Vagina (tissue), 2 donors: Measurements from ENCODE around the gene MAML3. TPM values are rescaled to one million over a fixed set of nuclear protein-coding genes. Genes with fewer than 3 reads are reported as not detected.

Experiments
- DNase-seq, 2 donors: peaks; one replicate each; pipeline ENCODE4 v3.0.0-alpha.2; 2017; ENCODE audit errors: extremely low spot score in 2 of 2
- H3K27ac ChIP-seq: fragments of 200-600 bp; sonication (generic); one replicate; pipeline ENCODE4 v1.5.1; 2019
- H3K27me3 ChIP-seq: fragments of 200-600 bp; sonication (generic); one replicate; pipeline ENCODE4 v1.5.1; 2019
- H3K36me3 ChIP-seq, 2 donors: fragments of 200-600 bp; sonication (generic); one replicate each; pipeline ENCODE4 v1.5.1; 2017 to 2019
- H3K4me1 ChIP-seq: fragments of 200-600 bp; sonication (generic); one replicate; pipeline ENCODE4 v1.5.1; 2019
- H3K4me3 ChIP-seq, 2 donors: fragments of 200-600 bp; sonication (generic); 1 replicate in 1 of 2; 2 replicates in 1 of 2; pipeline ENCODE4 v1.5.1; 2016 to 2019
- H3K9me3 ChIP-seq: fragments of 200-600 bp; sonication (generic); one replicate; pipeline ENCODE4 v1.5.1; 2019
- POLR2A ChIP-seq, 2 donors: fragments of 450-650 bp; IDR thresholded peaks; one replicate each; pipeline ENCODE4 v1.6.1; 2017; ENCODE audit warnings: antibody characterized with exemption in 2 of 2, mild to moderate bottlenecking in 2 of 2, moderate library complexity in 2 of 2
- POLR2AphosphoS5 ChIP-seq, 2 donors: sonication (generic); formaldehyde crosslinking; IDR thresholded peaks; one replicate each; pipeline ENCODE4 v1.9.0; 2017; ENCODE audit warnings: antibody characterized with exemption in 2 of 2, mild to moderate bottlenecking in 2 of 2, low read depth in 1 of 2; ENCODE audit not compliant: insufficient read depth in 1 of 2
- intact Hi-C: fragments of 100-400 bp; cut with DNase I; formaldehyde crosslinking; loops from one replicate; pipeline ENCODE4 v1.15.1; 2023
- total RNA-seq: library from RNA; depleted of rRNA; stranded (reverse); fragments of >200 nt; gene quantifications from one replicate; pipeline ENCODE4 v1.2.3, GENCODE V29; 2016
- TF ChIP-seq, protein P1 (sequence below), 3 experiments: fragments of 450-650 bp in 2 of 3; fragments of 200-600 bp in 1 of 3; sonication (generic) in 1 of 3; IDR thresholded peaks; one replicate each; pipeline ENCODE4 v1.5.1; 2017 to 2019; ENCODE audit warnings: antibody characterized with exemption in 3 of 3, mild to moderate bottlenecking in 2 of 3, moderate library complexity in 2 of 3

Gene MAML3
- total RNA-seq, 1 donor from 2014 or later, result 16.2 TPM

DNA sequence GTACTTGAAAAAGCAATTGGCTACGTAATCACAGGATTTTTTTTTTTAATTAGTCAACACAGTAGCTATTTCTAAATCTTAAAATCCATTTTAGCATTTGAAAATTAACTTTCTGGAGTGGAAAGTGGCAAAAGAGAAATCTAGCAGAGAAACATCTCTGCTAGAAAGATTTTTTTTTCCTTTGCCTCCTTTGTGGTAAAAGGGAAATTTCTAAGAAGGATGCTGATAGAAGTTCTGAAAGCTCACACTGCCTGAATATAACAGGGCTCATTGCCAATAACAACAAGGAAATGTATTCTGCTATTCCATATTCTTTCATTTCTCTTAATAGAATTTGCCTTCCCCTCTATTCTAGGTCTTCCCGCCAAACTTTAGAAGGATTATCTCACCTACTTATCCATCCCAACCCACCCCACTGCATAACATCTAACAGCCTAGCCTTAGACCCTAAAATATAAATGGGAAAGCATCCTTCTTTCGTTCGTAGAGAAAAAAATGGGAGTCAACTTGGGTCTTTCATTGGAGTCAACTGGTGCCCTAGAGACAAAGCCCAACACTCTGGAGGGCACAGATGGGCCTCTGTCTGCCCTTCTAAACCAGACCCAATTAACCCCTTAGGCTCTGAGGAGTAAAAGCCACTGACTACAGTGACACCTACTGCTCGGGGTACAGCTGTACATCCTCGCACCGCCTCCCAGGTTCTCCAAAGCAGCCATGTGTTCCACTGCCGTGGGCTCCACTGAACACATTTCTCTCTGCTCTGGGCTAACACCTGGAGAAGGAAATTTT is 103.9 kb downstream of the MAML3 start:
- Histone ChIP-seq H3K27me3 (no peaks in the 10 kb centered on the region), H3K9me3 (no peaks in the 10 kb centered on the region), H3K27ac (peak overlapping the region; percentile 67), H3K4me1 (peaks cover 29% of the 10 kb centered on the region), H3K36me3 (no peaks in the 10 kb centered on the region), H3K4me3 (peak overlapping the region; percentile 33 to 48)
- TF ChIP-seq, protein P1, sequence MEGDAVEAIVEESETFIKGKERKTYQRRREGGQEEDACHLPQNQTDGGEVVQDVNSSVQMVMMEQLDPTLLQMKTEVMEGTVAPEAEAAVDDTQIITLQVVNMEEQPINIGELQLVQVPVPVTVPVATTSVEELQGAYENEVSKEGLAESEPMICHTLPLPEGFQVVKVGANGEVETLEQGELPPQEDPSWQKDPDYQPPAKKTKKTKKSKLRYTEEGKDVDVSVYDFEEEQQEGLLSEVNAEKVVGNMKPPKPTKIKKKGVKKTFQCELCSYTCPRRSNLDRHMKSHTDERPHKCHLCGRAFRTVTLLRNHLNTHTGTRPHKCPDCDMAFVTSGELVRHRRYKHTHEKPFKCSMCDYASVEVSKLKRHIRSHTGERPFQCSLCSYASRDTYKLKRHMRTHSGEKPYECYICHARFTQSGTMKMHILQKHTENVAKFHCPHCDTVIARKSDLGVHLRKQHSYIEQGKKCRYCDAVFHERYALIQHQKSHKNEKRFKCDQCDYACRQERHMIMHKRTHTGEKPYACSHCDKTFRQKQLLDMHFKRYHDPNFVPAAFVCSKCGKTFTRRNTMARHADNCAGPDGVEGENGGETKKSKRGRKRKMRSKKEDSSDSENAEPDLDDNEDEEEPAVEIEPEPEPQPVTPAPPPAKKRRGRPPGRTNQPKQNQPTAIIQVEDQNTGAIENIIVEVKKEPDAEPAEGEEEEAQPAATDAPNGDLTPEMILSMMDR (IDR thresholded peaks at IDR 0.05), result no peak
- TF ChIP-seq POLR2A (IDR thresholded peaks at IDR 0.05), result no peak
- DNase-seq, result no peak
- intact Hi-C loops, result loop anchor here (2.0 to 10.0 kb wide), 2 partner anchors 105 to 203 kb away; partner anchors contain the start of gene MAML3

DNA sequence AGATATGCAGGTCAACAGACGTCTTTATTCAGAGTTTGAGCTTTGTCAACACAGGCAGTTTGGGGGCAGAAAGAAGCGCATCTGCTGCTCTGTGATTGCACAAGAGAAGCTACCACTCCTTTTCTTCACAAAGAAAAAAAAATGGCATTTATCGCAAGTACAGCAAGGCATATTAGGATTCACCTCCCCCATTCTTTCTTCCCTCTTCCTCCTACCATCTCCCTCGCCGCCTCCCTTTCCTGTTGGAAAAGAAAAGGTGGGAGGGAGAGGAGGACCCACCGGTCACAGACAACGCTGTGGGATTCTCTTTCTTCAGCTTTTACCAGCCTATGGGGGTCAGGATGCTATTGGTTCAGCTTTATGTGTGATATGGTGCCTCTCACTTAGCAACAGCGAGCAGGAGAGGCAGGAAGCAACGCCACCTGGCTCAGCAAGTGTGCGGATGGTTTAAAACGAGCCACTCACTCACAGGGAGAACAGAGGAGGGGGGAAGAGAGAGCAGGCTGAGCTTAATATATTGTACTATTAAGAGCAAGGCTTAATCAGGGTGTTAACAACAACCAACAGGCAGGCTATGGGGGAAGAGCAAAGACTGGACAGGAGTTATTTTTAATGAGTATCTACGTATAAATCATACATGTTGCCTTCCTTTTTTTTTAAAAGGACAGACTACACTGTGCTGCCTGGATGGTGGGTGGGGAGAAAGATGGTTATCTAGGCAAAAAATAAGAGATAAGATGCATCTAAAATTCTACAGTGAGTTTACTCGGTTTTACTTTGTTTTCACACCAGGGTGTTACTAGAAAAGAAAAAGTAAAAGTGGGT is 104.7 kb downstream of the MAML3 start:
- H3K4me3 ChIP-seq, result peak overlapping the region; percentile 33 to 48
- TF ChIP-seq, protein P1 (IDR thresholded peaks at IDR 0.05), result peak in 1 of 3 experiments; percentile 24
- no peak for TF ChIP-seq POLR2A (IDR thresholded peaks at IDR 0.05)
- peak in 1 of 2 donors; percentile 31 for TF ChIP-seq POLR2AphosphoS5 (IDR thresholded peaks at IDR 0.05; ENCODE audit: insufficient read depth in 1 of 2, low read depth in 1 of 2)
- no peak for DNase-seq
- peak overlapping the region; percentile 67 for H3K27ac ChIP-seq
- H3K36me3 ChIP-seq, result no peaks in the 10 kb centered on the region
- no peaks in the 10 kb centered on the region for H3K9me3 ChIP-seq
- H3K27me3 ChIP-seq, result no peaks in the 10 kb centered on the region
- intact Hi-C loops, result loop anchor here (10.0 kb wide), 1 partner anchor 106 kb away; the partner anchor contains the start of gene MAML3
- H3K4me1 ChIP-seq, result peaks cover 36% of the 10 kb centered on the region

DNA sequence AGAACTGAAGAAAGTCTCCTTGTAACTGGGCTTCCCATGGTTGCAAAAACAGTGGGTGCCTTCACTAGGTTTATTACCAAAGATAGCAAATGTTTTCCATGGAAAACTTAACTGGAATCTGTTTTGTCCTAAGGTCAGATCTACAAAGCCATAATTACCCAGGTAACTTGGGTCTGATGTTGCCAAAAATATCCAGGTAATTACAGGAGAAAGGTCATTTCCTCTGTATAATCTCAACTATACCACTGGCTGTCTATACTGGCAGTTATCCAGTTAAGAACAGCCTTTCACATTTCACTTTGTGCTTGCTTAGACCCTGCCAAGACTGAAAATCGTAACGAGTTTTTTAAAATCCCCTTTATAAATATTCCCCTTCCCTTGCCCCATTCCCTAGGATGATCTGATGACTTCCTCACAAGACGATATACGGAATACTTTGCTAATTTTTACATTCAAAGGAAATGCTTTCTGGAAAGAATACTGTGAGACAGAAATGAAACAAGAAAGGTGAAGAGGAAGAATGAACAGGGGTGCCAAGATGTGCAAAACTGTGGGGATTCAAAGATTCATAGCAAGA is 105.5 kb downstream of the MAML3 start:
- Histone ChIP-seq H3K9me3 (no peaks in the 10 kb centered on the region), H3K4me1 (peaks cover 39% of the 10 kb centered on the region), H3K27ac (peak overlapping the region; percentile 67), H3K36me3 (no peaks in the 10 kb centered on the region), H3K27me3 (no peaks in the 10 kb centered on the region), H3K4me3 (peak overlapping the region; percentile 33 to 48)
- no peak for DNase-seq
- TF ChIP-seq, protein P1 (IDR thresholded peaks at IDR 0.05), result no peak
- TF ChIP-seq POLR2A (IDR thresholded peaks at IDR 0.05), result no peak
- TF ChIP-seq POLR2AphosphoS5 (IDR thresholded peaks at IDR 0.05; ENCODE audit: insufficient read depth in 1 of 2, low read depth in 1 of 2), result no peak
- intact Hi-C loops, result loop anchor here (10.0 kb wide), 1 partner anchor 106 kb away; the partner anchor contains the start of gene MAML3

DNA sequence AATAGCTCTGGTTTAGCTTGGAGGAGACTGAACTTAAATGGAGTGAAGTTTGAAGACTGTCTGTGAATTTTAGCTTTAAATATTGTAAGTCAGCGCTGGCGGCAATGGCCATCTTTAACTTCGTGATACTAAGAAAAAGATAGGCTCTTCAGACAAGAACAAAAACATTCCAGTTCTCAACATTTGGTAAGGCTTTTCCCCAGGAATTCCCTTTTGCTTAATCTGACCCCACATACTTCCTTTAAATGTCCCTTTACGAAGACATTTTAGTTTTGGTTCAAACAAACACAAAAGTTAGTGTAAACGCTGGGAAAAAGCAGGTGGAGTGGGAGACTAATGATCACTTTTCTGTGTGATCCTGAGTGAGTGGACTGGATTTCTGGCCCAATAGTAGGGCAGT is 106.2 kb downstream of the MAML3 start:
- TF ChIP-seq, protein P1 (IDR thresholded peaks at IDR 0.05), result no peak
- TF ChIP-seq POLR2AphosphoS5 (IDR thresholded peaks at IDR 0.05; ENCODE audit: insufficient read depth in 1 of 2, low read depth in 1 of 2), result no peak
- TF ChIP-seq POLR2A (IDR thresholded peaks at IDR 0.05), result no peak
- Histone ChIP-seq H3K4me1 (peaks cover 39% of the 10 kb centered on the region), H3K9me3 (no peaks in the 10 kb centered on the region), H3K36me3 (no peaks in the 10 kb centered on the region), H3K27ac (no peak overlapping the region), H3K27me3 (no peaks in the 10 kb centered on the region), H3K4me3 (no peak overlapping the region)
- intact Hi-C loops, result loop anchor here (10.0 kb wide), 1 partner anchor 107 kb away; the partner anchor contains the start of gene MAML3
- no peak for DNase-seq
